ENCODE data around the gene CUL3. TPM values are rescaled to one million over a fixed set of nuclear protein-coding genes. Genes with fewer than 3 reads are reported as not detected.
"Not testable (repeated sequence)": the region's sequence is repeated elsewhere in the genome, so short reads cannot be mapped to it uniquely, and the experiment has no call there.

Gene CUL3
- total RNA-seq, 1 donor from 2014 or later: 99.4 TPM

- H3K4me1 Mint-ChIP-seq (ENCODE audit: low read depth, unreplicated experiment): peaks cover 2% of the 10 kb centered on the region
- H3K27ac Mint-ChIP-seq (ENCODE audit: unreplicated experiment): no peak overlapping the region
- no peak for TF ChIP-seq CTCF (IDR thresholded peaks at IDR 0.05; ENCODE audit: partially characterized antibody, unreplicated experiment)
- H3K27me3 Mint-ChIP-seq (ENCODE audit: unreplicated experiment): peaks cover 2% of the 10 kb centered on the region
- peaks cover 2% of the 10 kb centered on the region for H3K9me3 Mint-ChIP-seq (ENCODE audit: unreplicated experiment)
- no peaks in the 10 kb centered on the region for H3K36me3 Mint-ChIP-seq (ENCODE audit: unreplicated experiment)
- no peak overlapping the region for H3K4me3 Mint-ChIP-seq (ENCODE audit: unreplicated experiment)
- DNase-seq: no peak
Measured at GRCh38 chr2:224591220-224591619, 6.1 kb upstream of the CUL3 start.

DNA sequence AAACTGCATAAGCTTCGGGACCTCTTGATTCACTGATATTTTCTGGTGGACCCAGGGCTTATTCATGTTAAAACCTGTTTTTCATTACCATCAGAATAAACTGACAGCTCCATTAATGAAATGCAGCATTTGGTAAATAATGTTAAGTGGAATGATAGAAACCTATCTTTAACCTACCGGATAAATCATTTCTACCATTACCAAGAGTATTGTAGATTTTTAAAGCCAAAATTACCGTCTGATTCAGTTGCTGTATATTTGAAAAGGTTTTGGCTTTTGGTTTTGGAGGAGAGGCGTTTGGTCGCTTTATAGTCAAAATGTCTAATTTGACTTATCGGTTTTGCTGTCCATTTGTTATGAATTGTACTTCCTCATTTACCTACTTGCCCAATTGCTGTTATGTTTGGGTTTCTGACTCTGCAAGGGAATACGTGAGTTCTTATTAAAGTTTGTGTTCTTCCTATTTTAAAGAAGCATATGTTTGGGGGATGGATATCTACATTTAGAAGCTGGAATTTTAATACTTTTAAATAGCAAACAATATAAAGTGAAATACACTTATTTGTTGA lies 1.0 kb upstream of the CUL3 start:
- no peaks in the 10 kb centered on the region for H3K36me3 Mint-ChIP-seq (ENCODE audit: unreplicated experiment)
- peak overlapping the region; percentile 87 for H3K4me3 Mint-ChIP-seq (ENCODE audit: unreplicated experiment)
- TF ChIP-seq CTCF (IDR thresholded peaks at IDR 0.05; ENCODE audit: partially characterized antibody, unreplicated experiment): no peak
- no peak for DNase-seq
- peaks cover 5% of the 10 kb centered on the region for H3K4me1 Mint-ChIP-seq (ENCODE audit: low read depth, unreplicated experiment)
- peaks cover 8% of the 10 kb centered on the region for H3K9me3 Mint-ChIP-seq (ENCODE audit: unreplicated experiment)
- peak overlapping the region; percentile 67 for H3K27ac Mint-ChIP-seq (ENCODE audit: unreplicated experiment)
- peaks cover 7% of the 10 kb centered on the region for H3K27me3 Mint-ChIP-seq (ENCODE audit: unreplicated experiment)

GRCh38 chr2:224584785-224585210 lies 365 bp downstream of the CUL3 start:
- Mint-ChIP-seq H3K4me1 (ENCODE audit: low read depth, unreplicated experiment) (peaks cover 5% of the 10 kb centered on the region), H3K27me3 (ENCODE audit: unreplicated experiment) (peaks cover 7% of the 10 kb centered on the region), H3K36me3 (ENCODE audit: unreplicated experiment) (no peaks in the 10 kb centered on the region), H3K9me3 (ENCODE audit: unreplicated experiment) (peaks cover 8% of the 10 kb centered on the region), H3K27ac (ENCODE audit: unreplicated experiment) (no peak overlapping the region), H3K4me3 (ENCODE audit: unreplicated experiment) (peak overlapping the region; percentile 76)
- DNase-seq: peak; percentile 48
- TF ChIP-seq CTCF (IDR thresholded peaks at IDR 0.05; ENCODE audit: partially characterized antibody, unreplicated experiment): no peak

- Mint-ChIP-seq H3K9me3 (ENCODE audit: unreplicated experiment) (peaks cover 8% of the 10 kb centered on the region), H3K4me1 (ENCODE audit: low read depth, unreplicated experiment) (peaks cover 10% of the 10 kb centered on the region), H3K27me3 (ENCODE audit: unreplicated experiment) (peaks cover 7% of the 10 kb centered on the region), H3K27ac (ENCODE audit: unreplicated experiment) (peak overlapping the region; percentile 97), H3K4me3 (ENCODE audit: unreplicated experiment) (peak overlapping the region; percentile 99), H3K36me3 (ENCODE audit: unreplicated experiment) (no peaks in the 10 kb centered on the region)
- DNase-seq: peak; percentile 47
- no peak for TF ChIP-seq CTCF (IDR thresholded peaks at IDR 0.05; ENCODE audit: partially characterized antibody, unreplicated experiment)
Measured at GRCh38 chr2:224584111-224584784, 915 bp downstream of the CUL3 start.

DNA sequence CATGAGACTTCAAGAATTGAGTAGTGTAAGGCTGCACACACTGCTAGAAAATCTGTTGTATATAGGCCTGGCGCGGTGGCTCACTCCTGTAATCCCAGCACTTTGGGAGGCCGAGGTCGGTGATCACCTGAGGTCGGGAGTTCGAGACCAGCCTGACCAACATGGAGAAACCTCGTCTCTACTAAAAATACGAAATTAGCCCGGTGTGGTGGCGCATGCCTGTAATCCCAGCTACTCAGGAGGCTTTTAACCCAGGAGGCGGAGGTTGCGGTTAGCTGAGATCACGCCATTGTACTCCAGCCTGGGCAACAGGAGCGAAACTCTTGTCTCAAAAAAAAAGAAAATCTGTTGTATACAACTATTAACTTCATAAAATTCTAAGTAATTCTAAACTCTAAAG lies 2.1 kb downstream of the CUL3 start:
- H3K27ac Mint-ChIP-seq (ENCODE audit: unreplicated experiment); H3K9me3 Mint-ChIP-seq (ENCODE audit: unreplicated experiment); H3K36me3 Mint-ChIP-seq (ENCODE audit: unreplicated experiment); H3K27me3 Mint-ChIP-seq (ENCODE audit: unreplicated experiment); DNase-seq: not testable (repeated sequence)
- peak overlapping the region; percentile 84 for H3K4me3 Mint-ChIP-seq (ENCODE audit: unreplicated experiment)
- H3K4me1 Mint-ChIP-seq (ENCODE audit: low read depth, unreplicated experiment): peaks cover 11% of the 10 kb centered on the region
